ENCODE measurements around the gene SLC8A3. TPM values are rescaled to one million over a fixed set of nuclear protein-coding genes. Genes with fewer than 3 reads are reported as not detected.

The SLC8A3 gene
- total and polyA plus RNA-seq, 9 of the 15 experiments (the other 6 are each of a cell fraction or from before 2014, with no cell fraction given), result not detected

DNA sequence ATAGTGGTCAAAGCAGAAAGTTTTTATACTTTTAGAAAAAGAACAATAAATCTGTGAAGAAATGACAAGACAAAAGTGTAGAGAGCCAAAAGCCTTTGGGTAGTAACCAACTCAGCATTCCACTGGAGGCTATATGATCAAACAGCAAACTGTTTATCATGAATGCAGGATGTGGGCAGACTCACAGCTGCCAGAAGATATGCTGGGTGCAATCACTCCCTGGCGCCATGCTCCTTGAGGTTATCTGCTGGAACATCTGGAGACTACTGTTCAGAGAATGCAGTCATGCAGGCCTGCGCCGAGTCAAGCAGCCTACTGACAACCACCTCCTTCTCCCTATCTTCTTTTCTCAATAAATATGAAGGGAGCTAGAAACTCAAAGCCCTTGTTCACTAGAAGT lies 49.0 kb upstream of the SLC8A3 start (continued):
- TF ChIP-seq ZNF347 (CRISPR knock-in tag; IDR thresholded peaks at IDR 0.05; ENCODE audit: low read depth), result no peak
- peak; percentile 84 for TF ChIP-seq CXXC5 (CRISPR knock-in tag; IDR thresholded peaks at IDR 0.05)
- TF ChIP-seq, protein P1, sequence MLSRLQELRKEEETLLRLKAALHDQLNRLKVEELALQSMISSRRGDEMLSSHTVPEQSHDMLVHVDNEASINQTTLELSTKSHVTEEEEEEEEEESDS (CRISPR knock-in tag; IDR thresholded peaks at IDR 0.05), result no peak
- TF ChIP-seq MTA3 (IDR thresholded peaks at IDR 0.05; ENCODE audit: borderline replicate concordance), result peak; percentile 91
- TF ChIP-seq, protein P2, sequence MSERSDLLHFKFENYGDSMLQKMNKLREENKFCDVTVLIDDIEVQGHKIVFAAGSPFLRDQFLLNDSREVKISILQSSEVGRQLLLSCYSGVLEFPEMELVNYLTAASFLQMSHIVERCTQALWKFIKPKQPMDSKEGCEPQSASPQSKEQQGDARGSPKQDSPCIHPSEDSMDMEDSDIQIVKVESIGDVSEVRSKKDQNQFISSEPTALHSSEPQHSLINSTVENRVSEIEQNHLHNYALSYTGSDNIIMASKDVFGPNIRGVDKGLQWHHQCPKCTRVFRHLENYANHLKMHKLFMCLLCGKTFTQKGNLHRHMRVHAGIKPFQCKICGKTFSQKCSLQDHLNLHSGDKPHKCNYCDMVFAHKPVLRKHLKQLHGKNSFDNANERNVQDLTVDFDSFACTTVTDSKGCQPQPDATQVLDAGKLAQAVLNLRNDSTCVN (CRISPR knock-in tag; IDR thresholded peaks at IDR 0.05), result no peak
- no peak for TF ChIP-seq HMGN3 (IDR thresholded peaks at IDR 0.05; ENCODE audit: borderline replicate concordance, extremely low read depth, insufficient read length, low read depth, low read length)
- TF ChIP-seq ZBED1 (IDR thresholded peaks at IDR 0.05), result 0 out of 2 replicates have a peak, but pooled peaks have one; percentile 81
- TF ChIP-seq, protein P3, sequence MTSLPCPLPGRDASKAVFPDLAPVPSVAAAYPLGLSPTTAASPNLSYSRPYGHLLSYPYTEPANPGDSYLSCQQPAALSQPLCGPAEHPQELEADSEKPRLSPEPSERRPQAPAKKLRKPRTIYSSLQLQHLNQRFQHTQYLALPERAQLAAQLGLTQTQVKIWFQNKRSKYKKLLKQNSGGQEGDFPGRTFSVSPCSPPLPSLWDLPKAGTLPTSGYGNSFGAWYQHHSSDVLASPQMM (CRISPR knock-in tag; IDR thresholded peaks at IDR 0.05), result no peak
- TF ChIP-seq ZNF79 (CRISPR knock-in tag; IDR thresholded peaks at IDR 0.05; ENCODE audit: low read depth), result no peak
- no peak for TF ChIP-seq KLF10 (CRISPR knock-in tag; IDR thresholded peaks at IDR 0.05)
- TF ChIP-seq ZNF766 (CRISPR knock-in tag; conservative IDR thresholded peaks at IDR 0.05), result peak; percentile 85
- TF ChIP-seq, protein P4, sequence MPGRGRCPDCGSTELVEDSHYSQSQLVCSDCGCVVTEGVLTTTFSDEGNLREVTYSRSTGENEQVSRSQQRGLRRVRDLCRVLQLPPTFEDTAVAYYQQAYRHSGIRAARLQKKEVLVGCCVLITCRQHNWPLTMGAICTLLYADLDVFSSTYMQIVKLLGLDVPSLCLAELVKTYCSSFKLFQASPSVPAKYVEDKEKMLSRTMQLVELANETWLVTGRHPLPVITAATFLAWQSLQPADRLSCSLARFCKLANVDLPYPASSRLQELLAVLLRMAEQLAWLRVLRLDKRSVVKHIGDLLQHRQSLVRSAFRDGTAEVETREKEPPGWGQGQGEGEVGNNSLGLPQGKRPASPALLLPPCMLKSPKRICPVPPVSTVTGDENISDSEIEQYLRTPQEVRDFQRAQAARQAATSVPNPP (IDR thresholded peaks at IDR 0.05; ENCODE audit: borderline replicate concordance, insufficient read depth, insufficient read length), result no peak
- TF ChIP-seq PHF20 (IDR thresholded peaks at IDR 0.05; ENCODE audit: partially characterized antibody), result no peak
- TF ChIP-seq STAT5B (CRISPR knock-in tag; IDR thresholded peaks at IDR 0.05), result no peak
- peak; percentile 68 for TF ChIP-seq BACH1 (tag; IDR thresholded peaks at IDR 0.05)
- no peak for TF ChIP-seq ZNF143 (CRISPR knock-in tag; IDR thresholded peaks at IDR 0.05)
- TF ChIP-seq, protein P5, sequence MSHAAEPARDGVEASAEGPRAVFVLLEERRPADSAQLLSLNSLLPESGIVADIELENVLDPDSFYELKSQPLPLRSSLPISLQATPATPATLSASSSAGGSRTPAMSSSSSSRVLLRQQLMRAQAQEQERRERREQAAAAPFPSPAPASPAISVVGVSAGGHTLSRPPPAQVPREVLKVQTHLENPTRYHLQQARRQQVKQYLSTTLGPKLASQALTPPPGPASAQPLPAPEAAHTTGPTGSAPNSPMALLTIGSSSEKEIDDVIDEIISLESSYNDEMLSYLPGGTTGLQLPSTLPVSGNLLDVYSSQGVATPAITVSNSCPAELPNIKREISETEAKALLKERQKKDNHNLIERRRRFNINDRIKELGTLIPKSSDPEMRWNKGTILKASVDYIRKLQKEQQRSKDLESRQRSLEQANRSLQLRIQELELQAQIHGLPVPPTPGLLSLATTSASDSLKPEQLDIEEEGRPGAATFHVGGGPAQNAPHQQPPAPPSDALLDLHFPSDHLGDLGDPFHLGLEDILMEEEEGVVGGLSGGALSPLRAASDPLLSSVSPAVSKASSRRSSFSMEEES (CRISPR knock-in tag; IDR thresholded peaks at IDR 0.05), result no peak
- TF ChIP-seq, protein P6, sequence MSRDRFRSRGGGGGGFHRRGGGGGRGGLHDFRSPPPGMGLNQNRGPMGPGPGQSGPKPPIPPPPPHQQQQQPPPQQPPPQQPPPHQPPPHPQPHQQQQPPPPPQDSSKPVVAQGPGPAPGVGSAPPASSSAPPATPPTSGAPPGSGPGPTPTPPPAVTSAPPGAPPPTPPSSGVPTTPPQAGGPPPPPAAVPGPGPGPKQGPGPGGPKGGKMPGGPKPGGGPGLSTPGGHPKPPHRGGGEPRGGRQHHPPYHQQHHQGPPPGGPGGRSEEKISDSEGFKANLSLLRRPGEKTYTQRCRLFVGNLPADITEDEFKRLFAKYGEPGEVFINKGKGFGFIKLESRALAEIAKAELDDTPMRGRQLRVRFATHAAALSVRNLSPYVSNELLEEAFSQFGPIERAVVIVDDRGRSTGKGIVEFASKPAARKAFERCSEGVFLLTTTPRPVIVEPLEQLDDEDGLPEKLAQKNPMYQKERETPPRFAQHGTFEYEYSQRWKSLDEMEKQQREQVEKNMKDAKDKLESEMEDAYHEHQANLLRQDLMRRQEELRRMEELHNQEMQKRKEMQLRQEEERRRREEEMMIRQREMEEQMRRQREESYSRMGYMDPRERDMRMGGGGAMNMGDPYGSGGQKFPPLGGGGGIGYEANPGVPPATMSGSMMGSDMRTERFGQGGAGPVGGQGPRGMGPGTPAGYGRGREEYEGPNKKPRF (IDR thresholded peaks at IDR 0.05; ENCODE audit: low read depth, low read length), result no peak
- no peak for TF ChIP-seq RBM22 (IDR thresholded peaks at IDR 0.05; ENCODE audit: low read depth, low read length, poor library complexity, severe bottlenecking)
- TF ChIP-seq, protein P7, sequence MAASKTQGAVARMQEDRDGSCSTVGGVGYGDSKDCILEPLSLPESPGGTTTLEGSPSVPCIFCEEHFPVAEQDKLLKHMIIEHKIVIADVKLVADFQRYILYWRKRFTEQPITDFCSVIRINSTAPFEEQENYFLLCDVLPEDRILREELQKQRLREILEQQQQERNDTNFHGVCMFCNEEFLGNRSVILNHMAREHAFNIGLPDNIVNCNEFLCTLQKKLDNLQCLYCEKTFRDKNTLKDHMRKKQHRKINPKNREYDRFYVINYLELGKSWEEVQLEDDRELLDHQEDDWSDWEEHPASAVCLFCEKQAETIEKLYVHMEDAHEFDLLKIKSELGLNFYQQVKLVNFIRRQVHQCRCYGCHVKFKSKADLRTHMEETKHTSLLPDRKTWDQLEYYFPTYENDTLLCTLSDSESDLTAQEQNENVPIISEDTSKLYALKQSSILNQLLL (CRISPR knock-in tag; IDR thresholded peaks at IDR 0.05; ENCODE audit: borderline replicate concordance), result no peak
- peak; percentile 87 to 91; a peak in 3 of 4 replicates for TF ChIP-seq TEAD1 (CRISPR knock-in tag; IDR thresholded peaks at IDR 0.05)
